Measurements from ENCODE around the gene ZKSCAN1.
"Not testable (repeated sequence)": the region's sequence is repeated elsewhere in the genome, so short reads cannot be mapped to it uniquely, and the experiment has no call there.

ZKSCAN1 gene

GRCh38 chr7:99975782-99976521 lies 39.4 kb upstream of the ZKSCAN1 start, which contains the start of gene AZGP1:
Gene AZGP1 (minus strand): TSS chr7:99976031. CDS start chr7:99976020, 11 bp downstream.
- H3K27me3 ChIP-seq = peaks cover 7% of the 10 kb centered on the region; the same call in 1 of the 2 replicates
- DNase-seq = peak; percentile 27
- H3K9me3 ChIP-seq = no peaks in the 10 kb centered on the region
- no peak for TF ChIP-seq CTCF (IDR thresholded peaks at IDR 0.05; ENCODE audit: low read depth, low read length)
- H3K4me1 ChIP-seq = peaks cover 2% of the 10 kb centered on the region; the same call in 1 of the 2 replicates
- H3K36me3 ChIP-seq = no peaks in the 10 kb centered on the region; the same call in 1 of the 2 replicates
- H3K4me3 ChIP-seq (ENCODE audit: low read depth, low read length) = no peak within 1 kb of the TSS

DNA sequence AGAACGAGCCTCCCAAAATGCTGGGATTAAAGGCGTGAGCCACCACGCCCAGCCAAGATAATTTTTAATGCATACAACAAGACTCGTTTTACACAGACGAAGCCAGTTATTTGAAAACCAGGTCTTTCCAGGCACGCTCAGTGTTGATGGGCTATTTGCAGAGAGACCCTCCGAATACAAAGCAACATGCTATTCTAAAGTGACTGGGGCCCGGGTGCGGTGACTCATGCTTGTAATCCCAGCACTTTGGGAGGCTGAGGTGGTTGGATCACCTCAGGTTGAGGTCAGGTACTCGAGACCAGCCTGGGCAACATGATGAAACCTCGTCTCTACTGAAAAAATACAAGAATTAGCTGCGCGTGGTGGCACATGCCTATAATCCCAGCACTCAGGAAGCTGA lies 38.8 kb upstream of the ZKSCAN1 start:
- no peaks in the 10 kb centered on the region for H3K9me3 ChIP-seq
- H3K4me1 ChIP-seq = peaks cover 2% of the 10 kb centered on the region; the same call in 1 of the 2 replicates
- no peaks in the 10 kb centered on the region; the same call in 1 of the 2 replicates for H3K36me3 ChIP-seq
- no peak for DNase-seq
- no peak overlapping the region for H3K4me3 ChIP-seq (ENCODE audit: low read depth, low read length)
- TF ChIP-seq CTCF (IDR thresholded peaks at IDR 0.05; ENCODE audit: low read depth, low read length) = no peak
- peaks cover 7% of the 10 kb centered on the region; the same call in 1 of the 2 replicates for H3K27me3 ChIP-seq

DNA sequence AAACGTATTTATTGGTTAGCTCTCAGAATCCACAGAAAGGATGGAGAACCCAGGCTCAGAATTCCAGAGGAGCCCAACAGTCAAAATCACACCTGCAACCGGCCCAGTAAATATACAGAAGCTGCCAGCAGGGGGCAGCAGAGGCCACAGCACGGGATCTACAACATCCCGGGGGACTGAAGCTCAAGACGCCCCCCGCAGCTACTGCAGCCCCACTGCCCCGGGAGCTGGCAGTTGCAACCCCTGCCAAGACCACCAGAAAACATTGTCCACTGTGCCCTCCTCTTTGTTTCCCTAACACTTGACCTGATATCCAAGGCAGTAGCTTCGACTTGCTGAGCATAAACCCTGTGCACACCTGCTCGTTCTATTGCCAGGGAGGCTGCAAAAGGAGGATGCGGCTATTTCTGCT lies 35.6 kb upstream of the ZKSCAN1 start:
- TF ChIP-seq CTCF (IDR thresholded peaks at IDR 0.05; ENCODE audit: low read depth, low read length) = peak; percentile 56
- not testable (repeated sequence) for H3K36me3 ChIP-seq

GRCh38 chr7:99980448-99980872 lies 34.9 kb upstream of the ZKSCAN1 start:
- not testable (repeated sequence) for H3K36me3 ChIP-seq, H3K4me1 ChIP-seq, DNase-seq

More for the DNA sequence above, 35.6 kb upstream of the ZKSCAN1 start:
- H3K4me1 ChIP-seq; H3K9me3 ChIP-seq; H3K27me3 ChIP-seq; H3K4me3 ChIP-seq (ENCODE audit: low read depth, low read length): not testable (repeated sequence)
- peak; percentile 67 for DNase-seq

GRCh38 chr7:99981066-99981465 lies 34.3 kb upstream of the ZKSCAN1 start:
- not testable (repeated sequence) for DNase-seq; H3K4me1 ChIP-seq; H3K4me3 ChIP-seq (ENCODE audit: low read depth, low read length); H3K9me3 ChIP-seq; H3K36me3 ChIP-seq
- peaks cover 16% of the 10 kb centered on the region for H3K27me3 ChIP-seq

More at GRCh38 chr7:99980448-99980872, 34.9 kb upstream of the ZKSCAN1 start:
- H3K27me3 ChIP-seq; H3K9me3 ChIP-seq; H3K4me3 ChIP-seq (ENCODE audit: low read depth, low read length): not testable (repeated sequence)

GRCh38 chr7:99984593-99984992 lies 30.8 kb upstream of the ZKSCAN1 start:
- no peak for DNase-seq
- H3K27me3 ChIP-seq = peaks cover 36% of the 10 kb centered on the region
- H3K9me3 ChIP-seq = no peaks in the 10 kb centered on the region
- H3K4me3 ChIP-seq (ENCODE audit: low read depth, low read length) = no peak overlapping the region
- no peaks in the 10 kb centered on the region for H3K36me3 ChIP-seq
- TF ChIP-seq CTCF (IDR thresholded peaks at IDR 0.05; ENCODE audit: low read depth, low read length) = no peak
- peaks cover under 1% of the 10 kb centered on the region; the same call in 1 of the 2 replicates for H3K4me1 ChIP-seq

- H3K9me3 ChIP-seq; H3K4me1 ChIP-seq; H3K4me3 ChIP-seq (ENCODE audit: low read depth, low read length); H3K36me3 ChIP-seq; DNase-seq: not testable (repeated sequence)
- H3K27me3 ChIP-seq = peaks cover 42% of the 10 kb centered on the region
Measured at GRCh38 chr7:99987306-99987705, 28.1 kb upstream of the ZKSCAN1 start.

All from BE2C (cell line).